CD14-positive monocyte (primary cell): ENCODE results near the gene LDLRAD4. TPM values are rescaled to one million over a fixed set of nuclear protein-coding genes. Genes with fewer than 3 reads are reported as not detected.

Source experiments
- DNase-seq, 3 donors: peaks; one replicate each; pipeline ENCODE4 v3.0.0-alpha.2; 2011 to 2022
- H2AFZ ChIP-seq: 2 replicates; pipeline ENCODE4 v1.6.0; 2012; ENCODE audit warnings: mild to moderate bottlenecking, low read depth, low read length, inconsistent platforms; ENCODE audit not compliant: insufficient read depth, poor library complexity, severe bottlenecking
- H3K27ac ChIP-seq, 2 donors: 1 replicate in 1 of 2; 2 replicates in 1 of 2; pipeline ENCODE4 v1.5.1; 2012 to 2013; ENCODE audit warnings: low read length in 2 of 2, control low read depth in 1 of 2, inconsistent platforms in 1 of 2, low read depth in 1 of 2, mild to moderate bottlenecking in 1 of 2
- H3K27me3 ChIP-seq, 2 donors: one replicate each; pipeline versions ENCODE4 v1.6.0 to v1.6.1; 2011 to 2013; ENCODE audit warnings: low read length in 2 of 2; ENCODE audit not compliant: control insufficient read depth in 2 of 2, insufficient read depth in 2 of 2
- H3K36me3 ChIP-seq, 2 donors: replicated peaks in 1 of 2; 1 replicate in 1 of 2; 2 replicates in 1 of 2; pipeline versions ENCODE4 v1.5.1 to v1.6.1; 2012 to 2013; ENCODE audit warnings: low read length in 2 of 2, control low read depth in 1 of 2, inconsistent platforms in 1 of 2, mild to moderate bottlenecking in 1 of 2; ENCODE audit not compliant: insufficient read depth in 2 of 2, control insufficient read depth in 1 of 2
- H3K4me1 ChIP-seq, 2 donors: 1 replicate in 1 of 2; 2 replicates in 1 of 2; pipeline versions ENCODE4 v1.5.1 to v1.6.1; 2012 to 2013; ENCODE audit warnings: low read length in 2 of 2, control low read depth in 1 of 2, inconsistent platforms in 1 of 2, mild to moderate bottlenecking in 1 of 2, moderate library complexity in 1 of 2; ENCODE audit not compliant: insufficient read depth in 2 of 2, control insufficient read depth in 1 of 2
- H3K4me2 ChIP-seq: replicated peaks from 2 replicates; pipeline ENCODE3; 2012; ENCODE audit warnings: low read length, moderate library complexity, mild to moderate bottlenecking; ENCODE audit not compliant: poor library complexity, severe bottlenecking; ENCODE audit errors: extremely low read depth
- H3K4me3 ChIP-seq, 3 experiments: fragments of 200-600 bp in 1 of 3; sonication (generic) in 1 of 3; replicated peaks in 1 of 3; 1 replicate in 2 of 3; 2 replicates in 1 of 3; pipeline ENCODE4 v1.5.1; 2011 to 2013; ENCODE audit warnings: low read length in 3 of 3, mild to moderate bottlenecking in 3 of 3, control low read depth in 2 of 3, low read depth in 2 of 3, inconsistent platforms in 1 of 3, moderate library complexity in 1 of 3
- H3K79me2 ChIP-seq: 2 replicates; pipeline ENCODE4 v1.6.0; 2012; ENCODE audit warnings: mild to moderate bottlenecking, control low read depth, inconsistent platforms, low read length, moderate library complexity; ENCODE audit not compliant: insufficient read depth
- H3K9ac ChIP-seq: 2 replicates; pipeline ENCODE4 v1.6.0; 2017; ENCODE audit warnings: low read length, mild to moderate bottlenecking; ENCODE audit not compliant: insufficient read depth, poor library complexity, severe bottlenecking
- H3K9me3 ChIP-seq, 2 donors: replicated peaks in 1 of 2; 1 replicate in 1 of 2; 2 replicates in 1 of 2; pipeline versions ENCODE4 v1.5.1 to v1.6.1; 2012 to 2013; ENCODE audit warnings: low read length in 2 of 2, control low read depth in 1 of 2; ENCODE audit not compliant: control insufficient read depth in 1 of 2, insufficient read depth in 1 of 2
- H4K20me1 ChIP-seq: 2 replicates; pipeline ENCODE4 v1.6.0; 2012; ENCODE audit warnings: mild to moderate bottlenecking, low read length, control low read depth, moderate library complexity; ENCODE audit not compliant: insufficient read depth
- H3K27ac Mint-ChIP-seq, 7 donors: one replicate each; pipeline ENCODE4 v1.8.0; 2020; ENCODE audit warnings: mild to moderate bottlenecking in 7 of 7, mixed read lengths in 7 of 7, moderate library complexity in 6 of 7, inconsistent platforms in 2 of 7
- H3K27me3 Mint-ChIP-seq, 3 donors: one replicate each; pipeline ENCODE4 v1.8.0; 2021 to 2022; ENCODE audit warnings: low read depth in 3 of 3, mild to moderate bottlenecking in 3 of 3, mixed read lengths in 3 of 3, moderate library complexity in 3 of 3, inconsistent platforms in 1 of 3
- H3K36me3 Mint-ChIP-seq, 2 donors: one replicate each; pipeline ENCODE4 v1.8.0; 2020; ENCODE audit warnings: mixed read lengths in 2 of 2, inconsistent platforms in 1 of 2, mild to moderate bottlenecking in 1 of 2
- H3K4me1 Mint-ChIP-seq: one replicate; pipeline ENCODE4 v1.8.0; 2020; ENCODE audit warnings: mild to moderate bottlenecking, mixed read lengths
- H3K4me3 Mint-ChIP-seq, 2 donors: one replicate each; pipeline ENCODE4 v1.8.0; 2020; ENCODE audit warnings: mild to moderate bottlenecking in 2 of 2, mixed read lengths in 2 of 2, moderate library complexity in 1 of 2
- H3K9me3 Mint-ChIP-seq, 7 donors: one replicate each; pipeline ENCODE4 v1.8.0; 2020 to 2022; ENCODE audit warnings: mixed read lengths in 7 of 7, mild to moderate bottlenecking in 6 of 7, moderate library complexity in 6 of 7, inconsistent platforms in 2 of 7
- CTCF ChIP-seq: fragments of 200-600 bp; IDR thresholded peaks from one replicate; pipeline ENCODE4 v1.8.0; 2022; ENCODE audit warnings: antibody characterized with exemption, mild to moderate bottlenecking
- WGBS: methylation state at CpG from one replicate; pipeline ENCODE4 v1.1.5; 2013; ENCODE audit warnings: missing lambda C conversion rate; ENCODE audit not compliant: insufficient coverage; 5-methylcytosine and 5-hydroxymethylcytosine counted together
- intact Hi-C, 2 donors: fragments of 100-400 bp; cut with micrococcal nuclease; formaldehyde crosslinking; loops; one replicate each; pipeline versions ENCODE4 v1.15.0 to v1.15.1; 2023
- polyA plus RNA-seq, 3 donors: library from polyadenylated mRNA; depleted of rRNA in 1 of 3; unstranded in 2 of 3; stranded (reverse) in 1 of 3; fragments of 300-500 nt in 2 of 3; fragments of >200 nt in 1 of 3; fragmentation: Illumina TruSeq in 2 of 3; gene quantifications; 1 replicate in 2 of 3; 2 replicates in 1 of 3; pipeline ENCODE4 v1.2.3, GENCODE V29; 2012 to 2021

LDLRAD4 gene
- polyA plus RNA-seq, 3 donors, result 13.5 to 15.4 (median 13.8) TPM

GRCh38 chr18:13192970-13193369 lies 25.6 kb upstream of the LDLRAD4 start:
- H3K79me2 ChIP-seq, result no peaks in the 10 kb centered on the region
- H3K27ac Mint-ChIP-seq, result no peak overlapping the region
- no peaks in the 10 kb centered on the region for H3K36me3 ChIP-seq

GRCh38 chr18:13194239-13194638 lies 24.3 kb upstream of the LDLRAD4 start:
- peaks cover 7 to 14% (median 12%) of the 10 kb centered on the region in 7 donors for H3K9me3 Mint-ChIP-seq
- TF ChIP-seq CTCF, result no peak
- Histone ChIP-seq H3K4me2 (no peak overlapping the region), H3K9ac (no peak overlapping the region), H3K27ac (no peak overlapping the region), H3K36me3 (no peaks in the 10 kb centered on the region), H4K20me1 (no peaks in the 10 kb centered on the region), H3K79me2 (no peaks in the 10 kb centered on the region), H3K27me3 (no peaks in the 10 kb centered on the region), H3K4me1 (no peaks in the 10 kb centered on the region), H2AFZ (no peak overlapping the region), H3K4me3 (no peak overlapping the region), H3K9me3 (peaks cover 11 to 14% of the 10 kb centered on the region in 2 donors)
- no peak overlapping the region for H3K27ac Mint-ChIP-seq
- H3K36me3 Mint-ChIP-seq, result no peaks in the 10 kb centered on the region
- H3K4me3 Mint-ChIP-seq, result no peak overlapping the region
- H3K27me3 Mint-ChIP-seq, result peaks cover 1 to 3% (median 3%) of the 10 kb centered on the region in 3 donors
- H3K4me1 Mint-ChIP-seq, result no peaks in the 10 kb centered on the region
- intact Hi-C loops, result no loop called here
- no peak for DNase-seq
- WGBS, result 100% methylated on average over 1 of the region's 2 CpGs

More at GRCh38 chr18:13192970-13193369, 25.6 kb upstream of the LDLRAD4 start:
- Histone ChIP-seq H4K20me1 (no peaks in the 10 kb centered on the region), H2AFZ (no peak overlapping the region), H3K4me3 (no peak overlapping the region), H3K4me1 (no peaks in the 10 kb centered on the region), H3K9me3 (peaks cover 0 to 2% of the 10 kb centered on the region in 2 donors), H3K27me3 (no peaks in the 10 kb centered on the region), H3K4me2 (no peak overlapping the region), H3K9ac (no peak overlapping the region), H3K27ac (no peak overlapping the region)
- DNase-seq, result no peak
- WGBS, result no CpG with 5 or more reads among the region's 2 CpGs
- Mint-ChIP-seq H3K36me3 (no peaks in the 10 kb centered on the region), H3K27me3 (peaks cover 0 to 3% (median 1%) of the 10 kb centered on the region in 3 donors), H3K9me3 (peaks cover 0 to 4% (median 2%) of the 10 kb centered on the region in 7 donors), H3K4me1 (no peaks in the 10 kb centered on the region), H3K4me3 (no peak overlapping the region)
- no peak for TF ChIP-seq CTCF
- intact Hi-C loops, result no loop called here
